Measurements from ENCODE around the gene YTHDF2. TPM values are rescaled to one million over a fixed set of nuclear protein-coding genes. Genes with fewer than 3 reads are reported as not detected.

Gene YTHDF2
- total RNA-seq, 1 experiment from 2014 or later, result 90.6 TPM

DNA sequence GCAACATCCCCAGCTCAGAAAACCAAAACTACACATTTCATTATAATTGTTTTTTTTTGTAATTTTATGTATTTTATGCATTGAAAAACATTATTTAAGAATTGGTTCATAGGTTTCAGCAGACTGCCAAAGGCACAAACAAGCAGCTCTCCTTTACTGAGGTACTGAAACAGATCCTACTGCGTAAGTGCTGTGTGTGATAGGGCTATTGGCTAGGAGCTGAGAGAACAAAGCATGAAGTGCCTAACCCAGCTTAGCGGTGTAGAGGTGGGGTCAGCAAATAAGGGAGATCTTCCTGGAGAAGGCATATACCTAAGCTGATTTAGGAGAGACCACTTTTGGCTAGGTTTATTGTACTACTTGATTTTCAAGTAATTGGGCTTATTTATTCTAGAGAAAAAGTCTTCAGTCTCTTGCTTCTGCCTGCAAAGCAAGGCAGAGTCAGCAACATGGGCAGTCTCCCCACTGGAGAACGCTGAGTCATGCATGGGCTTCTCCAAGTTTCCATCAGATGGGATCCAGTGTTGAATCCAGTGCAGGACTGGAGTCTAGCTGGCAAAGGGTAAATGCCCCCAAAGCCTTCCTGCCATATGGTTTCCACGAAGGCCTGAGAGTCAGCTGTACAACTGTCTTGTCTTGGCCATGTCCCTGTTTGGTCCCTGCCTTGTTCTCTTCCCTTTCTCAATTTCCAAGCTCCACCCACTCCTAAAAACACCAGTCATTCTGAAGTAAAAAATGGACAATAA lies 18.0 kb upstream of the YTHDF2 start:
- Histone ChIP-seq H4K20me1 (ENCODE audit: insufficient read depth) (no peaks in the 10 kb centered on the region), H3K4me1 (ENCODE audit: control insufficient read depth in 1 of 2, insufficient read depth in 2 of 2, low read length in 2 of 2) (peaks cover 13 to 30% of the 10 kb centered on the region in 2 experiments), H3K4me2 (ENCODE audit: low read length) (peak overlapping the region; percentile 24; the same call in 1 of the 2 replicates), H3K79me2 (ENCODE audit: insufficient read depth, low read length) (no peaks in the 10 kb centered on the region), H3K9me2 (ENCODE audit: insufficient read depth) (no peaks in the 10 kb centered on the region), H3K36me3 (ENCODE audit: control insufficient read depth in 1 of 2, insufficient read depth in 2 of 2, low read length in 2 of 2) (peaks cover 0 to 10% of the 10 kb centered on the region in 2 experiments; a peak in 1 of 4 replicates), H3K4me3 (replicated peaks in 1 of 2; ENCODE audit: low read depth in 1 of 2, low read length in 2 of 2) (no peak overlapping the region), H3K9ac (ENCODE audit: low read length) (no peak overlapping the region), H3K27me3 (ENCODE audit: insufficient read depth, low read length) (no peaks in the 10 kb centered on the region), H3K27ac (ENCODE audit: low read depth, low read length) (peak overlapping the region; percentile 20; the same call in 1 of the 2 replicates), H3K9me3 (ENCODE audit: control insufficient read depth in 1 of 2, insufficient read depth in 1 of 2, low read depth in 1 of 2, low read length in 2 of 2) (no peaks in the 10 kb centered on the region), H2AFZ (ENCODE audit: low read depth, low read length, poor library complexity, severe bottlenecking) (no peak overlapping the region)
- no TSS peak for BruUV-seq (replicated peaks)
- TF ChIP-seq TCF7L2 (IDR thresholded peaks at IDR 0.05; ENCODE audit: borderline replicate concordance, extremely low read depth, insufficient read depth, insufficient read length) (no peak), CBX3 (IDR thresholded peaks at IDR 0.05; ENCODE audit: low read depth) (0 out of 2 replicates have a peak, but pooled peaks have one; percentile 23), YY1 (IDR thresholded peaks at IDR 0.05; ENCODE audit: extremely low read depth, insufficient replicate concordance, low read depth, low read length) (no peak)
- TF ChIP-seq, protein P1, sequence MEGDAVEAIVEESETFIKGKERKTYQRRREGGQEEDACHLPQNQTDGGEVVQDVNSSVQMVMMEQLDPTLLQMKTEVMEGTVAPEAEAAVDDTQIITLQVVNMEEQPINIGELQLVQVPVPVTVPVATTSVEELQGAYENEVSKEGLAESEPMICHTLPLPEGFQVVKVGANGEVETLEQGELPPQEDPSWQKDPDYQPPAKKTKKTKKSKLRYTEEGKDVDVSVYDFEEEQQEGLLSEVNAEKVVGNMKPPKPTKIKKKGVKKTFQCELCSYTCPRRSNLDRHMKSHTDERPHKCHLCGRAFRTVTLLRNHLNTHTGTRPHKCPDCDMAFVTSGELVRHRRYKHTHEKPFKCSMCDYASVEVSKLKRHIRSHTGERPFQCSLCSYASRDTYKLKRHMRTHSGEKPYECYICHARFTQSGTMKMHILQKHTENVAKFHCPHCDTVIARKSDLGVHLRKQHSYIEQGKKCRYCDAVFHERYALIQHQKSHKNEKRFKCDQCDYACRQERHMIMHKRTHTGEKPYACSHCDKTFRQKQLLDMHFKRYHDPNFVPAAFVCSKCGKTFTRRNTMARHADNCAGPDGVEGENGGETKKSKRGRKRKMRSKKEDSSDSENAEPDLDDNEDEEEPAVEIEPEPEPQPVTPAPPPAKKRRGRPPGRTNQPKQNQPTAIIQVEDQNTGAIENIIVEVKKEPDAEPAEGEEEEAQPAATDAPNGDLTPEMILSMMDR (IDR thresholded peaks at IDR 0.05 in 2 of 3, conservative IDR thresholded peaks at IDR 0.05 in 1 of 3; ENCODE audit: borderline replicate concordance in 1 of 3, insufficient read depth in 1 of 3, low read depth in 2 of 3, low read length in 2 of 3), result no peak
- ChIA-PET RAD21 (ENCODE audit: low non-redundant PET in 1 of 2, low total read pairs in 2 of 2, uncharacterized antibody in 2 of 2, unreplicated experiment in 2 of 2) (no interaction called here), POLR2A (interaction anchor here (0.7 to 1.1 kb wide), 2 partner anchors 18 to 70 kb away, joined by 3 to 4 read pairs; partner anchors contain the start of genes RNU11 and YTHDF2), CTCF (interaction anchor here (1.3 kb wide), 1 partner anchor 18 kb away, joined by 3 read pairs; the partner anchor contains the start of gene YTHDF2)
- intact Hi-C loops (cut with micrococcal nuclease), result no loop called here
- ATAC-seq (no peak), DNase-seq (ENCODE audit: low read depth, low spot score) (no peak)

DNA sequence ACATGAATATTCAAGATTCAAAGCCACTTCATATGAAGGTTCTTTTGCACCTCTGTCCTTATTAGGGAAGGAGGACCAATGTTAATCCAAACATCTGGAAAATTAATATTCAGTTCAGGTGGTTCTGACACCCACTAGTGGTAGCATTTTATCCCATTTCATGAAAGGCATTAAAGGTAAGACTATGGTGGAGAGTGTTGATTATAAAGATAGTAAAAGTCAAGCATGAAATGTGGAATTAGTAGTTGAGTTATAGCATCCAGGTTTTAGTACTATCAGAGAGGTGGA lies 17.5 kb upstream of the YTHDF2 start:
- POLR2A ChIA-PET, result interaction anchor here (0.7 to 1.1 kb wide), 2 partner anchors 17 to 71 kb away, joined by 3 to 4 read pairs; partner anchors contain the start of genes RNU11 and YTHDF2
- Histone ChIP-seq H3K27me3 (ENCODE audit: insufficient read depth, low read length) (no peaks in the 10 kb centered on the region), H4K20me1 (ENCODE audit: insufficient read depth) (no peaks in the 10 kb centered on the region), H3K4me3 (replicated peaks in 1 of 2; ENCODE audit: low read depth in 1 of 2, low read length in 2 of 2) (no peak overlapping the region), H2AFZ (ENCODE audit: low read depth, low read length, poor library complexity, severe bottlenecking) (no peak overlapping the region), H3K9me3 (ENCODE audit: control insufficient read depth in 1 of 2, insufficient read depth in 1 of 2, low read depth in 1 of 2, low read length in 2 of 2) (no peaks in the 10 kb centered on the region), H3K4me1 (ENCODE audit: control insufficient read depth in 1 of 2, insufficient read depth in 2 of 2, low read length in 2 of 2) (peaks cover 13 to 30% of the 10 kb centered on the region in 2 experiments), H3K4me2 (ENCODE audit: low read length) (no peak overlapping the region), H3K36me3 (ENCODE audit: control insufficient read depth in 1 of 2, insufficient read depth in 2 of 2, low read length in 2 of 2) (peaks cover 0 to 6% of the 10 kb centered on the region in 2 experiments; a peak in 1 of 4 replicates), H3K9me2 (ENCODE audit: insufficient read depth) (no peaks in the 10 kb centered on the region), H3K79me2 (ENCODE audit: insufficient read depth, low read length) (no peaks in the 10 kb centered on the region), H3K27ac (ENCODE audit: low read depth, low read length) (peak overlapping the region; percentile 20; the same call in 1 of the 2 replicates), H3K9ac (ENCODE audit: low read length) (no peak overlapping the region)
- CTCF ChIA-PET, result no interaction called here
- BruUV-seq (replicated peaks), result no TSS peak
- intact Hi-C loops (cut with micrococcal nuclease), result no loop called here
- 0 out of 2 replicates have a peak, but pooled peaks have one; percentile 16 for ATAC-seq
- RAD21 ChIA-PET (ENCODE audit: low non-redundant PET in 1 of 2, low total read pairs in 2 of 2, uncharacterized antibody in 2 of 2, unreplicated experiment in 2 of 2), result no interaction called here
- no peak for DNase-seq (ENCODE audit: low read depth, low spot score)
- TF ChIP-seq RAD21 (IDR thresholded peaks at IDR 0.05; ENCODE audit: low read depth), result peak; percentile 29; the same call in 1 of the 2 replicates
- TF ChIP-seq, protein P1 (IDR thresholded peaks at IDR 0.05 in 2 of 3, conservative IDR thresholded peaks at IDR 0.05 in 1 of 3; ENCODE audit: borderline replicate concordance in 1 of 3, insufficient read depth in 1 of 3, low read depth in 2 of 3, low read length in 2 of 3), result peak in 1 of 3 experiments; percentile 45; a peak in 2 of 6 replicates
- TF ChIP-seq ZFX (IDR thresholded peaks at IDR 0.05), result no peak
